B cell (primary cell): ENCODE measurements around the gene WNK2. TPM values are rescaled to one million over a fixed set of nuclear protein-coding genes. Genes with fewer than 3 reads are reported as not detected.

Experiments used
- ATAC-seq: fragments of 200-7000 bp; cut with Tn5 transposase; one replicate; pipeline ENCODE4 v1.10.0; 2021; ENCODE audit warnings: low read depth, mild to moderate bottlenecking, moderate number of reproducible peaks, moderate library complexity
- CTCF ChIA-PET: fragments of 350-600 bp; sonication (Branson Sonifier 250); formaldehyde crosslinking; loops from one replicate; lab custom pipeline; 2021; ENCODE audit warnings: antibody characterized with exemption, inconsistent platforms; lab: Charles Lee
- POLR2A ChIA-PET: fragments of 350-600 bp; sonication (Branson Sonifier 250); formaldehyde crosslinking; loops from one replicate; lab custom pipeline; 2021; ENCODE audit warnings: antibody characterized with exemption; lab: Charles Lee
- DNase-seq: peaks from one replicate; pipeline ENCODE4 v3.0.0; 2013
- H2AFZ ChIP-seq: 2 replicates; pipeline ENCODE4 v1.6.1; 2012; ENCODE audit warnings: mild to moderate bottlenecking, low read depth, low read length; ENCODE audit not compliant: insufficient read depth, poor library complexity, severe bottlenecking
- H3K27ac ChIP-seq, 2 donors: 1 replicate in 1 of 2; 2 replicates in 1 of 2; pipeline ENCODE4 v1.5.1; 2012 to 2013; ENCODE audit warnings: low read length in 2 of 2, mild to moderate bottlenecking in 2 of 2, moderate library complexity in 1 of 2
- H3K27me3 ChIP-seq, 4 experiments: fragments of 200-600 bp in 1 of 4; sonication (generic) in 1 of 4; replicated peaks in 1 of 4; 1 replicate in 2 of 4; 2 replicates in 2 of 4; pipeline versions ENCODE4 v1.6.1 to v1.7.0; 2013 to 2016; ENCODE audit warnings: low read length in 3 of 4, mild to moderate bottlenecking in 2 of 4, mixed read lengths in 1 of 4, moderate library complexity in 1 of 4; ENCODE audit not compliant: insufficient read depth in 4 of 4, control insufficient read depth in 3 of 4; ENCODE audit errors: control extremely low read depth in 1 of 4
- H3K36me3 ChIP-seq, 2 experiments: replicated peaks in 1 of 2; 1 replicate in 1 of 2; 2 replicates in 1 of 2; pipeline versions ENCODE4 v1.6.1 to v1.7.1; 2013; ENCODE audit warnings: low read length in 1 of 2; ENCODE audit not compliant: insufficient read depth in 2 of 2, control insufficient read depth in 1 of 2; ENCODE audit errors: control extremely low read depth in 1 of 2, extremely low read depth in 1 of 2
- H3K4me1 ChIP-seq, 2 donors: fragments of 200-600 bp in 1 of 2; sonication (generic) in 1 of 2; 1 replicate in 1 of 2; 2 replicates in 1 of 2; pipeline versions ENCODE4 v1.5.1 to v1.6.1; 2013 to 2017; ENCODE audit warnings: low read length in 2 of 2; ENCODE audit not compliant: control insufficient read depth in 2 of 2, insufficient read depth in 2 of 2
- H3K4me2 ChIP-seq: replicated peaks from 2 replicates; pipeline ENCODE3; 2012; ENCODE audit warnings: mild to moderate bottlenecking, low read depth, low read length; ENCODE audit not compliant: poor library complexity, severe bottlenecking
- H3K4me3 ChIP-seq, 5 experiments: fragments of 200-600 bp in 1 of 5; sonication (generic) in 1 of 5; 1 replicate in 3 of 5; 2 replicates in 2 of 5; pipeline versions ENCODE4 v1.5.1 to v1.7.0; 2011 to 2016; ENCODE audit warnings: low read length in 4 of 5, mild to moderate bottlenecking in 4 of 5, low read depth in 2 of 5, control low read depth in 1 of 5, moderate library complexity in 1 of 5; ENCODE audit not compliant: insufficient read depth in 1 of 5; ENCODE audit errors: control extremely low read depth in 1 of 5, extremely low read depth in 1 of 5
- H3K79me2 ChIP-seq: fragments of 200-600 bp; sonication (generic); one replicate; pipeline ENCODE4 v1.6.0; 2016; ENCODE audit warnings: low read length; ENCODE audit not compliant: control insufficient read depth, insufficient read depth
- H3K9ac ChIP-seq: fragments of 200-600 bp; sonication (generic); 2 replicates; pipeline ENCODE4 v1.6.1; 2017; ENCODE audit warnings: mild to moderate bottlenecking, low read length, moderate library complexity
- H3K9me3 ChIP-seq, 3 donors: one replicate each; pipeline versions ENCODE4 v1.6.1 to v1.7.1; 2013; ENCODE audit warnings: low read length in 2 of 3; ENCODE audit not compliant: control insufficient read depth in 2 of 3, insufficient read depth in 1 of 3; ENCODE audit errors: control extremely low read depth in 1 of 3
- H4K20me1 ChIP-seq: 2 replicates; pipeline ENCODE4 v1.6.0; 2012; ENCODE audit warnings: mild to moderate bottlenecking, low read length; ENCODE audit not compliant: insufficient read depth, control insufficient read depth, poor library complexity, severe bottlenecking
- H3K27ac Mint-ChIP-seq: one replicate; pipeline ENCODE4 v1.8.0; 2021; ENCODE audit warnings: mixed read lengths
- H3K27me3 Mint-ChIP-seq: one replicate; pipeline ENCODE4 v1.8.0; 2021; ENCODE audit warnings: mixed read lengths
- H3K4me1 Mint-ChIP-seq: one replicate; pipeline ENCODE4 v1.8.0; 2021; ENCODE audit warnings: mixed read lengths
- H3K4me3 Mint-ChIP-seq: one replicate; pipeline ENCODE4 v1.8.0; 2021; ENCODE audit warnings: mixed read lengths
- H3K9me3 Mint-ChIP-seq: one replicate; pipeline ENCODE4 v1.8.0; 2022; ENCODE audit warnings: mixed read lengths; ENCODE audit not compliant: insufficient read depth
- EZH2 ChIP-seq: IDR thresholded peaks from 2 replicates; pipeline ENCODE4 v1.6.1; 2012; ENCODE audit warnings: borderline replicate concordance, low read depth, mild to moderate bottlenecking, moderate library complexity, low read length; ENCODE audit not compliant: insufficient read depth, poor library complexity, severe bottlenecking
- WGBS: methylation state at CpG from one replicate; pipeline ENCODE4 v1.1.5; 2013; ENCODE audit warnings: missing lambda C conversion rate; ENCODE audit not compliant: insufficient coverage; 5-methylcytosine and 5-hydroxymethylcytosine counted together
- intact Hi-C: fragments of 100-400 bp; cut with micrococcal nuclease; formaldehyde crosslinking; loops from one replicate; pipeline ENCODE4 v1.10.0; 2022
- polyA plus RNA-seq: library from polyadenylated mRNA; depleted of rRNA; stranded (reverse); fragments of >200 nt; gene quantifications from 2 replicates; pipeline ENCODE4 v1.2.3, GENCODE V29; 2012
- total RNA-seq, 2 donors: library from RNA; stranded (reverse); fragments of 120-200 nt in 1 of 2; gene quantifications; 1 replicate in 1 of 2; 2 replicates in 1 of 2; pipeline versions ENCODE4 v1.2.3 to v1.2.4, GENCODE V29; 2013 to 2022
- TF ChIP-seq, protein P1 (sequence below): fragments of 200-600 bp; IDR thresholded peaks from one replicate; pipeline ENCODE4 v1.8.0; 2022; ENCODE audit warnings: antibody characterized with exemption, mild to moderate bottlenecking

The WNK2 gene
- total and polyA plus RNA-seq, 2 donors (not counting 1 experiment from before 2014, with no cell fraction given), result 0.49 TPM; not detected in 1

DNA sequence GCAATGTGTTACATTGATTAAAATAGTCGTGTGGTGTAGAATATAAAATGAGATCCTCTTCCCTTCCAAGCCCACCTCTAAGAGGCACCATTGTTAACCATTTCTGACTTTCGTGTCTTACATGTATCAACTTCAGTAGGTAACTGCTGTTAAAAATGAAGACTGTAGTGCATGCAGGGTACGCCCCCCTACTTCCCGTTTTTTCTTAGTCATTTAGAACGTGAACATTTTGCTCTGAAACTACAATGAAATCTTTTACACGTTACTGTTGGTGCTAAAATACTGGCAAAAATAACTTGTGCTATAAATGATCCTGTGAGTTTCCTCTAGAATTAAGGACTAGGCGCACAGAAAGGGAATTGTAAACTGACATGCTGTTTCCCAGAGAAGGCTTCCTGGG is 41.5 kb downstream of the WNK2 start:
- no peaks in the 10 kb centered on the region for H4K20me1 ChIP-seq
- H3K4me1 ChIP-seq, result peaks cover 3 to 13% of the 10 kb centered on the region in 2 donors
- no peak overlapping the region for H3K4me3 ChIP-seq
- WGBS, result no CpG with 5 or more reads among the region's 7 CpGs
- no peak overlapping the region for H3K9ac ChIP-seq
- no peak overlapping the region for H3K27ac Mint-ChIP-seq
- H3K4me1 Mint-ChIP-seq, result peaks cover 17% of the 10 kb centered on the region
- no peak overlapping the region for H3K4me3 Mint-ChIP-seq
- peak overlapping the region; percentile 37 for H2AFZ ChIP-seq
- no peak overlapping the region for H3K27ac ChIP-seq
- H3K4me2 ChIP-seq, result no peak overlapping the region
- H3K9me3 Mint-ChIP-seq, result no peaks in the 10 kb centered on the region
- peaks cover 15% of the 10 kb centered on the region for H3K27me3 Mint-ChIP-seq
- DNase-seq (peak; percentile 32), ATAC-seq (no peak)
- no peaks in the 10 kb centered on the region for H3K79me2 ChIP-seq
- no peaks in the 10 kb centered on the region for H3K36me3 ChIP-seq
- intact Hi-C loops, result no loop called here
- ChIA-PET POLR2A (no interaction called here), CTCF (no interaction called here)
- H3K27me3 ChIP-seq, result peaks cover 0 to 19% (median 2%) of the 10 kb centered on the region in 4 experiments
- H3K9me3 ChIP-seq, result no peaks in the 10 kb centered on the region
- TF ChIP-seq, protein P1, sequence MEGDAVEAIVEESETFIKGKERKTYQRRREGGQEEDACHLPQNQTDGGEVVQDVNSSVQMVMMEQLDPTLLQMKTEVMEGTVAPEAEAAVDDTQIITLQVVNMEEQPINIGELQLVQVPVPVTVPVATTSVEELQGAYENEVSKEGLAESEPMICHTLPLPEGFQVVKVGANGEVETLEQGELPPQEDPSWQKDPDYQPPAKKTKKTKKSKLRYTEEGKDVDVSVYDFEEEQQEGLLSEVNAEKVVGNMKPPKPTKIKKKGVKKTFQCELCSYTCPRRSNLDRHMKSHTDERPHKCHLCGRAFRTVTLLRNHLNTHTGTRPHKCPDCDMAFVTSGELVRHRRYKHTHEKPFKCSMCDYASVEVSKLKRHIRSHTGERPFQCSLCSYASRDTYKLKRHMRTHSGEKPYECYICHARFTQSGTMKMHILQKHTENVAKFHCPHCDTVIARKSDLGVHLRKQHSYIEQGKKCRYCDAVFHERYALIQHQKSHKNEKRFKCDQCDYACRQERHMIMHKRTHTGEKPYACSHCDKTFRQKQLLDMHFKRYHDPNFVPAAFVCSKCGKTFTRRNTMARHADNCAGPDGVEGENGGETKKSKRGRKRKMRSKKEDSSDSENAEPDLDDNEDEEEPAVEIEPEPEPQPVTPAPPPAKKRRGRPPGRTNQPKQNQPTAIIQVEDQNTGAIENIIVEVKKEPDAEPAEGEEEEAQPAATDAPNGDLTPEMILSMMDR, result no peak
- TF ChIP-seq EZH2, result no peak

GRCh38 chr9:93225892-93226291 is 42.0 kb downstream of the WNK2 start:
- peaks cover 15% of the 10 kb centered on the region for H3K27me3 Mint-ChIP-seq
- DNase-seq (no peak), ATAC-seq (no peak)
- no peak overlapping the region for H3K4me2 ChIP-seq
- peaks cover 0 to 23% (median 2%) of the 10 kb centered on the region in 4 experiments for H3K27me3 ChIP-seq
- H2AFZ ChIP-seq, result peak overlapping the region; percentile 37
- 87% methylated on average over 7 of the region's 9 CpGs for WGBS
- no peak overlapping the region for H3K9ac ChIP-seq
- peaks cover 3 to 13% of the 10 kb centered on the region in 2 donors for H3K4me1 ChIP-seq
- peaks cover 17% of the 10 kb centered on the region for H3K4me1 Mint-ChIP-seq
- no peak overlapping the region for H3K27ac Mint-ChIP-seq
- ChIA-PET CTCF (no interaction called here), POLR2A (no interaction called here)
- no peak overlapping the region for H3K4me3 ChIP-seq
- H3K79me2 ChIP-seq, result no peaks in the 10 kb centered on the region
- no peak overlapping the region for H3K4me3 Mint-ChIP-seq
- H4K20me1 ChIP-seq, result no peaks in the 10 kb centered on the region
- H3K36me3 ChIP-seq, result no peaks in the 10 kb centered on the region
- H3K9me3 ChIP-seq, result no peaks in the 10 kb centered on the region
- intact Hi-C loops, result no loop called here
- H3K9me3 Mint-ChIP-seq, result no peaks in the 10 kb centered on the region
- TF ChIP-seq EZH2, result no peak
- TF ChIP-seq, protein P1, result no peak
- H3K27ac ChIP-seq, result no peak overlapping the region
